Measurements from ENCODE around the gene PPP2R2C.

PPP2R2C gene

GRCh38 chr4:6303943-6304342, 168.5 kb downstream of the PPP2R2C start:
- DNase-seq (ENCODE audit: low spot score): no peak
- no peak for TF ChIP-seq CTCF (IDR thresholded peaks at IDR 0.05; ENCODE audit: extremely low read depth, missing control alignments)

GRCh38 chr4:6302869-6303268, 169.5 kb downstream of the PPP2R2C start:
- DNase-seq (ENCODE audit: low spot score): no peak
- no peak for TF ChIP-seq CTCF (IDR thresholded peaks at IDR 0.05; ENCODE audit: extremely low read depth, missing control alignments)

GRCh38 chr4:6301732-6302442, 170.5 kb downstream of the PPP2R2C start:
- TF ChIP-seq CTCF (IDR thresholded peaks at IDR 0.05; ENCODE audit: extremely low read depth, missing control alignments): no peak
- DNase-seq (ENCODE audit: low spot score): no peak

- TF ChIP-seq CTCF (IDR thresholded peaks at IDR 0.05; ENCODE audit: extremely low read depth, missing control alignments): no peak
- DNase-seq (ENCODE audit: low spot score): no peak
Measured at GRCh38 chr4:6301051-6301731, 171.2 kb downstream of the PPP2R2C start.

- no peak for DNase-seq (ENCODE audit: low spot score)
Measured at GRCh38 chr4:6300359-6300758, 172.1 kb downstream of the PPP2R2C start.

GRCh38 chr4:6299875-6300274, 172.5 kb downstream of the PPP2R2C start:
- TF ChIP-seq CTCF (IDR thresholded peaks at IDR 0.05; ENCODE audit: extremely low read depth, missing control alignments): no peak
- DNase-seq (ENCODE audit: low spot score): no peak

More at GRCh38 chr4:6300359-6300758, 172.1 kb downstream of the PPP2R2C start:
- TF ChIP-seq CTCF (IDR thresholded peaks at IDR 0.05; ENCODE audit: extremely low read depth, missing control alignments): no peak

- no peak for TF ChIP-seq CTCF (IDR thresholded peaks at IDR 0.05; ENCODE audit: extremely low read depth, missing control alignments)
- DNase-seq (ENCODE audit: low spot score): no peak
Measured at GRCh38 chr4:6298852-6299251, 173.6 kb downstream of the PPP2R2C start.

Measured in GM20000 (cell line).